ENCODE measurements around the gene TMCO4. TPM values are rescaled to one million over a fixed set of nuclear protein-coding genes. Genes with fewer than 3 reads are reported as not detected.

The TMCO4 gene
- total and polyA plus RNA-seq, 2 of the 4 experiments (the other 2 are of a cell fraction) = 7.3 to 8.6 TPM

DNA sequence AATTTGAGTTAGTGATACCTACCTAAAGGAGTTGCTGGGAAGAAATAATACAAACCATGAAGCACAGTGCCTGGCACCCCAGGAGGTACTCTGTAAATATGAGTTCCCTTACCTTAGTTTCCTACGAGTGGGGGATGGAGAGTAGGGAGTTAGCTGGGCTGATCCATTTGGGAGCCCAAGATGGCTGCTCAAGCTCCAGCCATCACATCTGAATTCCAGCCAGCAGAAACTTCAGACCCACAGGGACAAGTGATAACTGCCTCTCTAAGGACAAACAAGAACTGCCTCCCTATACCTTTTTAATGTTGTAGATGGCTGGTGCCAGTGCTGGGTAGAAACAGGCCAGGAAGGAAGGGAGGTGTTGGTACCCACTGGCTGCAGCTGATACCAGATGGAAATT, 112.3 kb downstream of the TMCO4 start:
- no peak overlapping the region for H3K4me2 ChIP-seq (ENCODE audit: low read depth, low read length)
- peaks cover 3% of the 10 kb centered on the region; the same call in 1 of the 2 replicates for H3K9me3 ChIP-seq (ENCODE audit: control insufficient read depth, insufficient read depth, low read length)
- no peak overlapping the region for H2BK15ac ChIP-seq (ENCODE audit: low read depth, low read length)
- H2BK20ac ChIP-seq (ENCODE audit: low read depth, low read length) = no peak overlapping the region
- no peak overlapping the region for H3K4me3 ChIP-seq (ENCODE audit: insufficient read depth, low read depth, low read length)
- H3K79me1 ChIP-seq (ENCODE audit: low read depth in 1 of 2, low read length in 2 of 2) = no peaks in the 10 kb centered on the region
- H3K9me1 ChIP-seq (ENCODE audit: insufficient read depth, low read length) = no peaks in the 10 kb centered on the region
- WGBS, 2 experiments (ENCODE audit: extremely low coverage in 2 of 2, insufficient read length in 1 of 2) = no CpG with 5 or more reads among the region's 1 CpG
- H4K91ac ChIP-seq (ENCODE audit: insufficient read depth, low read depth, low read length) = no peak overlapping the region
- no peak overlapping the region for H3K23ac ChIP-seq (ENCODE audit: low read depth, low read length)
- no peak overlapping the region for H2AFZ ChIP-seq (replicated peaks; ENCODE audit: low read length, poor library complexity)
- H2BK120ac ChIP-seq (ENCODE audit: low read depth, low read length) = no peak overlapping the region
- no peaks in the 10 kb centered on the region; the same call in 1 of the 2 replicates for H4K20me1 ChIP-seq (ENCODE audit: insufficient read depth, low read length)
- no peak overlapping the region for H3K9ac ChIP-seq (ENCODE audit: low read depth, low read length)
- H3K27me3 ChIP-seq (ENCODE audit: control insufficient read depth, insufficient read depth, low read length) = no peaks in the 10 kb centered on the region
- no TSS peak for BruUV-seq (replicated peaks)
- peaks cover 11% of the 10 kb centered on the region; the same call in 1 of the 2 replicates for H3K36me3 ChIP-seq (ENCODE audit: control insufficient read depth, insufficient read depth, low read length)
- H3K4ac ChIP-seq (ENCODE audit: low read depth, low read length) = no peak overlapping the region
- no peak overlapping the region for H3K18ac ChIP-seq (ENCODE audit: low read depth, low read length)
- H4K5ac ChIP-seq (ENCODE audit: low read depth, low read length) = no peak overlapping the region
- dilution Hi-C loops (cut with HindIII; ENCODE audit: low sequenced_read_pairs, unreplicated experiment) (no loop called here), intact Hi-C loops (cut with micrococcal nuclease) (no loop called here), in situ Hi-C loops (cut with MboI; ENCODE audit: low sequenced_read_pairs) (no loop called here)
- no peak overlapping the region for H2AK5ac ChIP-seq (ENCODE audit: low read depth, low read length)
- ATAC-seq (ENCODE audit: low read depth) (no peak), DNase-seq (no peak)
- no peak overlapping the region for H2BK5ac ChIP-seq (ENCODE audit: low read depth, low read length, poor library complexity, severe bottlenecking)
- no peak overlapping the region for H3K27ac ChIP-seq (ENCODE audit: insufficient read depth, low read length)
- H4K8ac ChIP-seq (ENCODE audit: low read depth in 2 of 2, low read length in 2 of 2) = no peak overlapping the region
- TF ChIP-seq POLR2A (IDR thresholded peaks at IDR 0.05; ENCODE audit: low read depth, low read length) (no peak), RCOR1 (IDR thresholded peaks at IDR 0.05; ENCODE audit: insufficient replicate concordance, low read length) (no peak)
- no peak overlapping the region for H3K14ac ChIP-seq (replicated peaks; ENCODE audit: low read depth, low read length)
- no peaks in the 10 kb centered on the region for H3K4me1 ChIP-seq (ENCODE audit: control insufficient read depth, insufficient read depth, low read length)
- H3K56ac ChIP-seq (ENCODE audit: extremely low read depth, insufficient read depth, low read length) = no peak overlapping the region
- ChIA-PET POLR2A (ENCODE audit: unreplicated experiment) (no interaction called here), CTCF (interaction anchor here (1.8 kb wide), 1 partner anchor 17 kb away, joined by 5 read pairs; no protein-coding TSS in a partner anchor)
- no peak overlapping the region for H2AK9ac ChIP-seq (replicated peaks; ENCODE audit: low read depth, low read length, poor library complexity)
